Right lung (tissue), 10 donors: ENCODE data around the gene HSPA4L. TPM values are rescaled to one million over a fixed set of nuclear protein-coding genes. Genes with fewer than 3 reads are reported as not detected.

Experiments used
- DNase-seq, 2 donors: peaks; one replicate each; pipeline ENCODE4 v3.0.0-alpha.2; 2013
- long read RNA-seq, 8 donors: transcript quantifications; one replicate each; lab custom pipeline, GENCODE V29; 2026
- polyA plus RNA-seq, 5 donors: library from polyadenylated mRNA; unstranded; fragments of 120-200 nt; gene quantifications; one replicate each; pipeline versions ENCODE4 v1.2.1 to v1.2.3, GENCODE V29; 2013; ENCODE audit warnings: inconsistent platforms in 1 of 5, low replicate concordance in 1 of 5; ENCODE audit not compliant: insufficient read length in 5 of 5, insufficient read depth in 1 of 5

Gene HSPA4L
- polyA plus RNA-seq: 100 to 1,000 TPM in 1 of 5 donors, 1 to 10 TPM in 4; 5.9 to 244 (median 6.2) TPM
- long read RNA-seq, donor 1: 0 reads
- long read RNA-seq, donor 2: 0 reads
- long read RNA-seq, donor 3: 0 reads
- long read RNA-seq, donor 4: 0 reads
- long read RNA-seq, donor 5: 0 reads
- long read RNA-seq, donor 6: 0 reads
- long read RNA-seq, donor 7: 0 reads
- long read RNA-seq, donor 8, full-length matches to known transcripts: 1 of 1 reads
- long read RNA-seq, donor 8, partial matches to known transcripts: 0 of 1 reads
- long read RNA-seq, donor 8, other reads (novel, unspliced or antisense): 0 of 1 reads

DNA sequence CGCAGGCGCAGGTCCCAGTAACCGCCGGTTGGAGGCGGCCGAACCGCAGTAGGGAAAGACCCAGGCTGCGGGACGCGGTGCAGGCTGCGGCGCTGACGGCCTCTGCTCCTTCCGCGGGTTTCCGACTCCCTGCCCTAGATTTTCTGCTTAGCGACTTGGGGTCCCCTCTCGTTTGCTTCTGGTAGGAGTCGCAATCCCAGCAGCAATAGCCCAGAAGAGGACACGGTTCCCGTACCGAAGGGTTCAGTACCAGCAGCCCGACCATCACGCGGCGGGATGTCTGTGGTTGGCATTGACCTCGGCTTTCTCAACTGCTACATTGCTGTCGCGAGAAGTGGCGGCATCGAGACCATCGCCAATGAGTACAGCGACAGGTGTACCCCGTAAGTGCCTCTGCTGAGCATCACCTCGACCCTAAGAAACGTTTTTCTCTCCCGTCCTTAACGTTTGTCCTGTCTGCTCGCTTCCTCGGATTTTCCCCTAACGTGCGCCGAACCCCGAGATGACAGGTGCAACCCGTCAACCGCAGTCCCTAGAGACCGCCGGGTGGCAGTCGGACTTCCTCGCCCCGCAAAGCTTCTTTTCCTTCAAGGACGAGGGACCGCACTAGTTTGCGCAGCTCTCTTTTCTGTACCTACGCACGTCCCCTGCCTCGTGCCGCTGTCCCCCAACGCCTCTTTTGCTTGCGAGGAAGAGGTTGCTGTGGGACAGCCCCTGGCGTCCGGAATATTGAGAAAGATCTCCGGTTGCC is at the start of gene HSPA4L:
HSPA4L (plus strand) TSS at position 48 of the 751 bp plus-strand sequence; CDS start at position 277, 229 bp downstream.
- peak; percentile 88 to 89 for DNase-seq

DNA sequence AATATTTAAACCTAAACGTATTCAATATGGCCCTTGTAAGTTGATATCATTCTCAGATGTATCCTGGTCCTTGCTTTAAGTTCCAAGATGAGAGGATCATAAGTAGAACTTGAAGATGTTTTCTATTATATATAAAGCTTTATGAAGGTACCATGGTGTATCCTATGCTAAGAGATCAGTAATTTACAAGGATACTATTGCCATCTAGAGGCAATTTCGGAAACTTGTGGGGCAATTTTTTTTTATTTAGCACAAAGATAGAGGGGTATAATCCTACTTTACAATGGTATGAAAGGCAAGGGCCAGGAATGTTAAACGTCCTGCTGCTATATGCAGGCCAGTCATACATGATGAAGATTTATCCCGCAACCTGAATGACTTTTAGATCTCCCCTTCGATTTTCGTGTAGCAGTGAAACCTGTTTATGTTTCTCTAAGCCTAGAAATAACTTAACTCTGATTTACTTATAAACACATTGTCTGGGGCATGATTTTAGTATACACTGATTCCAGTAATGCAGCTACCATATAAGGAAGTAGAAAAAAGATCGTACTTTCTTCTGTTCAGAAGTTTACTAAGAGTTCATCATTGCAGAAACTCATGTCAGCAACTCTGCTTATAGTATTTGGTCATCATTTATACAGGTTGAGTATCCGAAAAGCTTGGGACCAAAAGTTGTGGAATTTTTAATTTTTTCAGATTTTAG is 49.3 kb upstream of the HSPA4L start:
- DNase-seq: peak; percentile 17 to 23

DNA sequence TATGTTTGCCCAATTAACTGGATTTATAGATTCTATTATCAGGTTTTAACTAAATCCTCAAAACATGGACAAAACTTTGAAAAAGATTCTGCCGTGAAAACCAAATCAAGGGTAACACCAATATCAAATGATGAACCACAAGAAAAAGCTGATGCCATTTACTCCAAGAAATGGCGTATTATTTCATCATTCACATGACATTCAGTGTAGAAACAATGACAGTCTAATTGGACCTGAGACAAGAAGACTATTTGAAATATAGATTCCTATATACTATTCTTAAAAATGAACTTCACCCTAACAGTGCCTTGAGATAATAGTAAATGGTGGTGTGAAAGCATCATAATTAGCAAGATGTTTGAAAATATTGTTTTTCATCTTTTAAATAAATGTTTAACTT is 47.1 kb upstream of the HSPA4L start:
- no peak for DNase-seq

DNA sequence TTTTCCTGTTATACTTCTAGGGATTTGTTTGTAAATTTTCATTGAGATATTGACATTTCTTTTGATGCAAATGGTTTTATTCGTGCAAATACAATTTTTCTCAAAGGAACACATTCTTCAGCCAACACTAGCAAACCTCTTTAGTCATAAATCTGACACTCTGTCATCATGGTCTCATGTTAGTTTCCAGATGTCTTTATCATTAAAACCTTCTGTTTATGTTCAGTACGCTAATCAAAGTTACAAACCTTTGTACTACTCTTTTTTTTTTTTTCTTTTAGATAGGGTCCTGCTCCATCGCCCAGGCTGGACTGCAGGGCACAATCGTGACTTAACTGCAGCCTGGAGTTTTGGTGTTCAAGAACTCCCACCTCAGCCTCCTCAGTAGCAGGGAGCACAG is 44.8 kb upstream of the HSPA4L start:
- no peak for DNase-seq

DNA sequence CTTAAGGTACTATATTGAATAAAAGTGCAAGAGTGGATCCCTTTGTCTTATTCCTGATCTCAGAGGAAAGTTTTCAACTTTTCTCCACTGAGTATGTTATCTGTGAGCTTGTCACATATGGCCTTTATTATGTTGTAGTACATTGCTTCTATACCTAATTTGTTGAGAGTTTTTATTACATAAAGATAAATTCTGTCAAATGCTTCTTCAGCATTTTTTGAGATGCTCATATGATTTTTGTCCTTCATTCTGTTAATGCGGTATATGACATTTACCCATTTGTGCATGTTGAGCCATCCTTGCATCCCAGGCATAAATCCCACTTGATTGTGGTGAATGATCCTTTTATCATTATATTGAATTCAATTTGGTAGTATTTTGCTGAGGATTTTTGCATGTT is 40.9 kb upstream of the HSPA4L start:
- DNase-seq: no peak

DNA sequence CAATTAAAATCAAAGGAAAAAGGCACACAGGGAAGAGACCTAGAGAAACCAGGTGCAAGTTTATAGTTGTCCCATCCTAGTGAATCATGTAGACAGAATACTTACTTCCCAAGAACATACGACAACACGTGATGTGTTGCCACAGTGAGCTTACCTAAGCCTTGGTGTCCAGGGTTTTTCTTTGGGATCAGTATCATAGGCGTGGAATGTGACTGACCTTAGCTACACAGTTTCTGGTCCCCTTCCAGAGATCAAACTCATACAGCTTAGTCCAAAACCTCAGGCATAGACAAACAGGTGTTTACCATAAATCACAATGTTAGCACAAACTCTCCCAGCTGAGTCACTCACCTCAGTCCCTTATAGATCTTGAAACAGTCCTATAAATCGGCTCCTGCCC is 34.2 kb upstream of the HSPA4L start:
- no peak for DNase-seq

DNA sequence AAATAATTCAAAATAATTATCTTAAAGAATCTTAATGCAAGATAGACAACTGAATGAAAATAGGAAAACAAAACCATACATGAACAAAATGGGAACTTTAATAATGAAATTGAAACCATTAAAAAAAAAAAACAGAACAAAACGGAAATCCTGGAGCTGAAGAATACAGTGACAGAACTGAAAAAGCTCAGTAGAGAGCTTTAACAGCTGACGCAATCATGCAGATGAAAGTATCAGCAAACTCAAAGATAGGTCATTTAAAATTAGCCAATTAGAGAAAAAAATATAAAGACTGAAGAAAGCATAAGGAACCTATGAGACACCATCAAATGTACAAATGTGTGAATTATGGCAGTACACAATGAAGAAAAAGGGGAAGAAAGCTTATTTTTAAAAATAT is 33.2 kb upstream of the HSPA4L start:
- DNase-seq: no peak

DNA sequence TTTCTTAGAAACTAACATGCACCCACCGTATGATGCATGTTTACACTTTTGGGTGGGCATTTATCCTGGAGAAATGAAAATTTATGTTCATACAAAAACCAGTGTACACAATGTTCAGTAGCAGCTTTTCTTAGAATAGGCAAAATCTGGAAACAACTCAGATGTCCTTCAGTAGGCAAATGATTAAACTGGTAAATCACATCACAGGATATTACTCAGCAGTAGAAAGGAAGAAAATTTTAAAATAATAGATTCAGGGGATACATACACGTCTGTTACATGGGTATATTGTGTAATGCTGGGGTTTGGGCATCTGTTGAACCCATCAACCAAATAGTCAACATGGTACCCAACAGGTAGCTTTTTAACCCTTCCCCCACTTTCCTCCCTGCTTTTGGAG is 25.2 kb upstream of the HSPA4L start:
- no peak for DNase-seq

DNA sequence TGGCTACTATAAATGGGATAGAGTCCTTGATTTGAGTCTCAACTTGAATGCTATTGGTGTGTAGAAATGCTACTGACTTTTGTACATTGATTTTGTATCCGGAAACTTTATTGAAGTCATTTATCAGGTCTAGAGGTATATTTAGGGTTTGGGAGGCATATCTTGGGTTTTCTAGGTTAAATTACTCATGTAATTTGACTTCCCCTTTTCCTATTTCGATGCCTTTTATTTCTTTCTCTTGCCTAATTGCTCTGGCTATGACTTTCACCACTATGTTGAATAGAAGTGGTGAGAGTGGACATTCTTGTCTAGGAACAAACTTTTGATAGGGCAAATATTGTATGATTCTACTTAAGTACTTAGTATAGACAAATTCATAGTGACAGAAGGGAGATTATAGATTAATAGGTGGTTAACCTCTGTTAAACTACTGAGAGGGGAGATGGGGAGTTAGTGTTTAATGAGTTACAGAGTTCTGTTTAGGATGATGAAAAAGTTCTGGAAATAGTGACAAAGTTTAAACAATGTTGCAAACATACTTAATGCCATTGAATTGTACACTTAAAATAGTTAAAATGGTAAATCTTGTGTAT is 22.8 kb upstream of the HSPA4L start:
- DNase-seq: no peak

DNA sequence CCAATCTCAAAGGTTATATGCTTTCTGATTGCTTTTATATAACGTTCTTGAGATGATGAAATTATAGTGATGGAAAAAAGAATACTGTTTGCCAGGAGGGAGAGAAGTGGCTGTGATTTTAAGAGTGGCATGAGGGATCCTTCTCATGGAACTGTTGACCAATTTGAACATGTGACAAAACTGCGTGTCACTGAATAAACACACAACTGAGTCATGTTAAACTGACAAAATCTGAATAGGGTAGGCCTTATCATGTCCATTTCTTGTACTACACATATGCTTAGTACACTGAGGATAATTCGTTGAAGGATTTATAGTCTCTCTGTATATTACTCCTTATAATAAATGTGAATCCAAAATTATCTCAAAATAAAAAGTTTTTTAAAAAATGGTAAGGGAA is 22.2 kb upstream of the HSPA4L start:
- DNase-seq: no peak

DNA sequence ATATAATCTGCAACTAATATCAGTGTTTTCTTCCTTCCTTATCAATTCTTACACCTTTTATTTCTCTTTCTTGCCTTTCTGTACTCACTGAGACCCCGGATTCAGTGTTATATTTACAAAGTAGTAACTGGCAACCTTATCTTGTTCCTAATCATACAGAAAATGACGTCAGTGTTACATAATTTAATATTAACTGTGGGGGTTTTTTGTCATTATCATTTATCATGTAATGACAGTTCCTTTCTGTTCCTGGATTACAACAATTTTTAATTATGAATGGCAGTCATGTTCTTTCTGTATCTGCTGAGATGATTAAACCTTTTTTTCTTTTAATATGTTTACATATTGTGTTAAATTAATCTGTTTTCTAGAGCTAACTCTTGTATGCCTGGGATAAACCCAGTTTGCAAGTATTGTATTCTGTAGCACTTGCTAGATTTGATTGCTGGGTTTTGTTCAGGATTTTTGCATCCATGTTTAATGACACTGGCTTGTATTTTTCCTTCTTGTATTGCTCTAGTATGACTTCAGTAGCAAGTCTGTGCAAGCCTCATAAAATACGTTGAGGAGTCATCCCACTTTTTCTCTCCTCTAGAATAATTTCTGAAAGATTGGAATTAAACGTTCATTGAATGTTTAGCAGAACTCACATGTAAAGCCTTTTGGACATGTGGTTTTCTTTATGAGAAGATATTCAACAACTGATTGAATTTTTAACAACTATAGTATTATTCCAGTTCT is 10.4 kb upstream of the HSPA4L start:
- DNase-seq: no peak

DNA sequence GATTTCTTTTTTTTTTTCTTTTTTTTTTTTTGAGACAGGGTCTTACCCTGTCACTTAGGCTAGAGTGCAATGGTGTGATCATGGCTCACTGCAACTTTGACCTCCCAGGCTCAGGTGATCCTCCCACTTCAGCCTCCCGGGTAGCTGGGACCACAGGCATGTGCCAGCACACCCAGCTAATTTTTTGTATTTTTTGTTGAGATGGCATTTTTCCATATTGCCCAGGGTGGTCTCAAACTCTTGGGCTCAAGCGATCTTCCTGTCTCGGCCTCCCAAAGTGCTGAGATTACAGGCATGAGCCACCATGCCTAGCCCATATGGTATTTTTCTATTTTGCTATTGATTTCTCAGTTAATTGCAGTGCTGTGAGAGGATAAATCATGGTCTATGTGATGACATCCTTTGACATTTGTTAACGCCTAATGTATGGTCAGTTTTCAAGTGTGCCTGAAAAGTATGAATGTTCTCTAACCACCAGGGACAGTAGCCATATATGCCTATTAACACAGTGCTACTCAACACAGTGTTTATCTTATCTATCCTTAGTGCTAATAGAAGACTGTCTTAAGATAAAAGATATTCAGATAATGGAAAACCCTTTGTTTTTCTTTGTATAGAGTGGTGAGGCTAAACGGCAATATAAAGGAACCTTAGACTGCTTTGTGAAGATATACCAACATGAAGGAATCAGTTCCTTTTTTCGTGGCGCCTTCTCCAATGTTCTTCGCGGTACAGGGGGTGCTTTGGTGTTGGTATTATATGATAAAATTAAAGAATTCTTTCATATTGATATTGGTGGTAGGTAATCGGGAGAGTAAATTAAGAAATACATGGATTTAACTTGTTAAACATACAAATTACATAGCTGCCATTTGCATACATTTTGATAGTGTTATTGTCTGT is 9.1 kb upstream of the HSPA4L start:
- no peak for DNase-seq

DNA sequence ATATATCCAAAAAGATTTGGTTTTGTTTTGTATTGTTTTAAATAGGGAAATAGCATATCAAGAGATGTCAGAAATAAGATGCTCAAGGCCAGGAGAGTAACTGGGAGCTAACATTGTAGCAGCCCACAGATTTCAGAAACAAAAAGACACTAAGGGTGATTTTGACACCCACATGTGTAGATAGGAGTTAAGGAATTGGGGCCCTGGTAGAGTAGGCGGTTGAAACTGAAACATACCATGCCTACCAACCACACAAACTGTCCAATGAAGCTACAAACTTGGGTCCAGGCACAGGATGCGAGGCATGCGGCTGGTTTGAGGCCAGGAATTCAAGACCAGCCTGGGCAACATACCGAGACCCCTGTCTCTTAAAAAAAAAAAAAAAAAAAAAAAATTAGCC is 6.3 kb upstream of the HSPA4L start:
- DNase-seq: no peak

DNA sequence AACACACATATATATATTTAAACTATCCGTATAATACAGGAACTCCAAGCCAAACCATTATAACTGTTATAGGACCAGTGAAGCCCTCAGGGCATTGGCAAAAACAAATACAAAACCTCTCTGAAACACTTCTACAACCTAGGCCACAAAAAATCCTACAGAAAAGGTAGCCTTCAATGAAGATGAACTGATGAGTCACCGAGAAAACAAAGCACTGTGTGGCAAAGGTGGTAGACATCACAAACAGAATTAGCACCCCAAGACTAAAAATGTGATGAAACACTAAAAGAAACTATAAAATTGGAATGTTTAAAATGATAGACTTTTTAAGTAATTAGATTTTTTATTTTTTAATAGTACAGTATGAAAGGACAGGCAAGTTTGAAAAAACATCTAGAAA is 5.5 kb upstream of the HSPA4L start:
- DNase-seq: no peak

DNA sequence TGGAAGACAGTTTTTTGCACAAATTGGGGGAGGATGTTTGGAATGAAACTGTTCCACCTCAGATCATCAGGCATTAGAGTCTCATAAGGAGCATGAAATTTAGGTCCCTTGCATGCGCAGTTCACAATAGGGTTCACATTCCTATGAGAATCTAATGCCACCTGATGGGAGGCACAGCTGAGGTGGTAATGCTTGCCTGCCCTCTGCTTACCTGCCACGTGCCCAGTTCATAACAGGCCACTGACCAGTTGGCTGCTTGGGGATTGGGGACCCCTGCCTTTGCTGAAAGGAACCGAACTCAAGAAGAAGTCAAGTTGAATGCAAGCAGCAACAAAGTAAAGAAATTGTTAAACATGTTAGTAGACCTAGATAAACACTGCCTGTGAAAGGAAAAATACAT is 4.6 kb upstream of the HSPA4L start:
- DNase-seq: no peak

DNA sequence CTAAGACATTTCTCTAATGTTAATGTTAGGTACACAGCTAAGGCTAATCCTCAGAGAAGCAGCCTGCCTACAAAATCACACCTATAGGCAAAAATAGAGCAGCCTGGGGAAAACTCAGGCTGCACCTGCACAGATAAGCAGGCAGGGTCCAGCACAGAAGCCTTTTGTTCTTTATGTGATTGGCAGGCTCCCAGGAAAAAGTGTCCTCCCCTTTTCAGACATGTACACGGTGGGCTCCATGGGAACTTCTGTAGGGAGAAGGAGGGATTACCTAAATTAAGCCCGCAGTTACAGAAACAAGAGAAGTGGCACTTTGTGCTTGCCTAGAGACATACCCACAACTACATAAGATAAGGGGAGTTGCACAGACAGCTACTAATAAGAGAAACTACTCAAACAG is 4.0 kb upstream of the HSPA4L start:
- DNase-seq: no peak

DNA sequence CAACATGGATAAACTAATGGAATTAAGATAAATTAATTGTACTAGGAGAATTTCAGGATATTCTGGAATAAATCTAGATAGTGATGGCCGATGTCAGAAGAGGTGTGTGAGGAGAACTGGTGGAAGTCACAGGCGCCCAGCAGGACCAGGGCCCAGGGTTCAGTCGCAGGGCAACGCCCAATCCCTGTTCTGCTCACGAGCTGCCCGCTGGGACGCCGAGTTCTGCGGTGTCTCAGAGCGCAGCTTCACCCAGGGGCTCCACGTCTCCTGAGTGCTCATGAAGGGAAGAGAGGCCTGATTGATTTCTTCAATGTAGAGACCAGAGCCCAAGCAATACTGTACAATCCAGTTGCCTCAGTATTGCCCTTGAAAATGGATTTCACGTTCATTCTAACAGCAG is 1.5 kb upstream of the HSPA4L start:
- no peak for DNase-seq

DNA sequence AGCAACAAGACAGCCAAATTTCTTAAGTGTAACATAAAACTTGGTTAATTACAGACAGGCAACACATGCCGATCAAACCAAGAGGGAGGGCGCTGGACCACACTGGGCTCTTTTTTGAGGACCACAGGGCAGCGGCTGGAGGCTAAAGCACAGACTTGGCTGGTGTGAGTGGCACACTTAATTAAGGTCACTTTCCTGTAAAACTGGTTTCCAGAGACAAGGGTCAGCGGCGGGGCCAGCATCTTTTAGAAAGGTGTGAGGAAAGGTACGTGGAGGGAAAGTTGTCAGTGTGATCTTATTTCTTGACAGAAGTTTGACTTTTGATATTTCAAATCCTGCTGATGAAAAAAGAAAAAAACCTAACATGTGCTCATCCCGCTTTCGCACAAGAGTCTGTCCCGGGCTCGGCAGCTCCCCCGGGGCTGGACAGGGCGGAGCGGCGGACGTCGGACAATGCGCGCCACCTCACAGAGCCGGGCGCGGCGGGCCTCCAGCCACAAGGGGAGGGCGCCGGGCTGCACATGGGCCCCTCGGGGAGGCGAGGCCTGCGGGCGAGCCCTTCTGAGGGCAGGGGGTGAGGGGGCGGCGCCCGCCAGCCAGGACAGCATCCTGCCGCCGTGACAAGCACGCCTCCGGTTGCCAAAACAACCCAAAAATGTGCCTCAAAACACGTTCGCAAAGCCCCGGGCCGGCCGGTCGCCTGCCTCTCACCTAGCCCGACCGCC is 660 bp upstream of the HSPA4L start:
- DNase-seq: peak in 1 of 2 donors; percentile 54

DNA sequence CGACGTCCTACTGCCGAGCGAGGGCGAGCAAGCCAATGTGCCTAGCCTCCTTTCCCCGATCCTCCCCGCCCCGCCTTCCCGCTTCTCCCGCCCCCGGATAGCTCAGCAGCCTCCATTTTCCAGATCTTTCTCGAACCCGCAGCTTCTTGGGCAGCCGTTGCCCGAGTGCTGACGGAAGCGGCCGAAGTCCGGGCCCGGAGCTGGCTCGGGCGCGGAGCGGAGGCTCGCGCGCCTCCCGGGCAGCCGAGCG is 172 bp upstream of the HSPA4L start:
- DNase-seq: no peak
